Measurements from ENCODE around the gene LGALS3BP. TPM values are rescaled to one million over a fixed set of nuclear protein-coding genes. Genes with fewer than 3 reads are reported as not detected.

Gene LGALS3BP
- total and polyA plus RNA-seq, 2 of the 8 experiments (the other 6 are each of a cell fraction or from before 2014, with no cell fraction given), result 56.1 to 61.6 TPM

GRCh38 chr17:79018370-79018695 lies 38.6 kb upstream of the LGALS3BP start:
- Histone ChIP-seq H2BK12ac (ENCODE audit: low read depth, low read length) (no peak overlapping the region), H2AFZ (ENCODE audit: low read length) (no peak overlapping the region), H4K20me1 (replicated peaks in 1 of 2; ENCODE audit: control insufficient read depth in 1 of 2, insufficient read depth in 2 of 2, low read length in 2 of 2) (no peaks in the 10 kb centered on the region), H3K79me2 (ENCODE audit: control insufficient read depth in 1 of 2, insufficient read depth in 2 of 2, low read length in 2 of 2) (no peaks in the 10 kb centered on the region), H4K8ac (ENCODE audit: extremely low read depth, insufficient read depth, low read length) (no peak overlapping the region), H3K23me2 (ENCODE audit: low read depth, low read length) (no peaks in the 10 kb centered on the region), H3K56ac (replicated peaks; ENCODE audit: insufficient read length, low read depth, low read length) (no peak overlapping the region), H2BK15ac (ENCODE audit: low read length) (no peak overlapping the region), H2BK5ac (ENCODE audit: low read depth, low read length) (no peak overlapping the region), H3K36me3 (ENCODE audit: control insufficient read depth in 2 of 4, insufficient read depth in 4 of 4, low read length in 3 of 4) (no peaks in the 10 kb centered on the region), H2BK120ac (replicated peaks; ENCODE audit: low read depth, low read length) (no peak overlapping the region), H3K79me1 (ENCODE audit: low read depth, low read length) (no peaks in the 10 kb centered on the region), H3K18ac (ENCODE audit: extremely low read depth, low read length) (no peak overlapping the region), H3K4me1 (replicated peaks in 1 of 4; ENCODE audit: control insufficient read depth in 3 of 4, insufficient read depth in 4 of 4, low read length in 3 of 4) (peaks cover 0 to 2% (median 2%) of the 10 kb centered on the region in 4 experiments; a peak in 3 of 7 replicates), H3K4me2 (ENCODE audit: insufficient read depth in 1 of 2, low read depth in 2 of 2, low read length in 2 of 2) (no peak overlapping the region), H2BK20ac (ENCODE audit: low read length) (no peak overlapping the region), H3K4me3 (ENCODE audit: extremely low read depth in 1 of 4, insufficient read depth in 2 of 4, low read depth in 3 of 4, low read length in 4 of 4) (no peak overlapping the region), H3K4ac (replicated peaks; ENCODE audit: insufficient read length, low read depth, low read length) (no peak overlapping the region), H3K27me3 (replicated peaks in 1 of 4; ENCODE audit: control insufficient read depth in 3 of 4, extremely low read depth in 1 of 4, insufficient read depth in 3 of 4, low read length in 3 of 4) (peaks cover 10 to 35% (median 25%) of the 10 kb centered on the region in 4 experiments), H3K9ac (replicated peaks in 1 of 4; ENCODE audit: extremely low read depth in 1 of 4, low read depth in 3 of 4, low read length in 3 of 4) (no peak overlapping the region), H4K5ac (ENCODE audit: insufficient read length, low read depth, low read length) (no peak overlapping the region), H3K14ac (ENCODE audit: insufficient read length) (no peak overlapping the region), H3K23ac (ENCODE audit: insufficient read length) (no peak overlapping the region), H4K91ac (replicated peaks; ENCODE audit: insufficient read length, low read length) (no peak overlapping the region), H3K9me3 (ENCODE audit: insufficient read depth in 2 of 2, low read depth in 1 of 2, low read length in 1 of 2) (peaks cover 19 to 24% of the 10 kb centered on the region in 2 experiments), H3K27ac (ENCODE audit: low read depth, low read length) (no peak overlapping the region), H2AK5ac (ENCODE audit: low read depth, low read length) (no peak overlapping the region)
- ChIA-PET POLR2A (ENCODE audit: partially characterized antibody) (no interaction called here), CTCF (ENCODE audit: partially characterized antibody) (interaction anchor here (1.1 to 8.0 kb wide), 4 partner anchors 17 to 27 kb away, joined by 3 to 56 read pairs (median 12); no protein-coding TSS in a partner anchor)
- DNase-seq (ENCODE audit: low read depth in 1 of 2, low spot score in 2 of 2) (no peak), FAIRE-seq (no peak)
- 82% methylated on average over 3 of the region's 3 CpGs; no CpG with 5 or more reads in 1 of the 2 experiments for WGBS, 2 experiments (ENCODE audit: extremely low coverage in 1 of 2, insufficient coverage in 1 of 2, insufficient read length in 1 of 2, insufficient replicate concordance in 2 of 2, low coverage in 1 of 2, low lambda C conversion rate in 2 of 2, missing lambda C conversion rate in 1 of 2)
- TF ChIP-seq BRCA1 (IDR thresholded peaks at IDR 0.05; ENCODE audit: low read depth, low read length), result no peak
- TF ChIP-seq ATF3 (IDR thresholded peaks at IDR 0.05; ENCODE audit: insufficient read depth, low read depth, low read length), result no peak
- no peak for TF ChIP-seq BACH1 (IDR thresholded peaks at IDR 0.05; ENCODE audit: low read length)
- TF ChIP-seq POLR2A (IDR thresholded peaks at IDR 0.05; ENCODE audit: control extremely low read depth in 1 of 2, low read depth in 2 of 2, low read length in 2 of 2), result no peak
- no peak for TF ChIP-seq JUND (IDR thresholded peaks at IDR 0.05; ENCODE audit: low read length)
- no peak for TF ChIP-seq TAF1 (IDR thresholded peaks at IDR 0.05; ENCODE audit: low read depth, low read length)
- TF ChIP-seq USF2 (IDR thresholded peaks at IDR 0.05; ENCODE audit: low read length), result no peak
- no peak for TF ChIP-seq MAFK (IDR thresholded peaks at IDR 0.05; ENCODE audit: low read depth, low read length)
- TF ChIP-seq BCL11A (IDR thresholded peaks at IDR 0.05; ENCODE audit: low read depth in 2 of 2, low read length in 2 of 2), result no peak
- no peak for TF ChIP-seq CTBP2 (IDR thresholded peaks at IDR 0.05; ENCODE audit: borderline replicate concordance, insufficient read depth, insufficient read length, low read length)
- TF ChIP-seq SIN3A (conservative IDR thresholded peaks at IDR 0.05 in 1 of 2, IDR thresholded peaks at IDR 0.05 in 1 of 2; ENCODE audit: low read depth in 1 of 2, low read length in 2 of 2), result no peak
- TF ChIP-seq EP300 (IDR thresholded peaks at IDR 0.05; ENCODE audit: borderline replicate concordance in 1 of 2, low read depth in 2 of 2, low read length in 2 of 2), result no peak
- no peak for TF ChIP-seq RXRA (IDR thresholded peaks at IDR 0.05; ENCODE audit: insufficient read depth, low read depth, low read length)

All from H1 (cell line).